Breast epithelium (tissue), 4 donors: ENCODE measurements around the gene PAPPA. TPM values are rescaled to one million over a fixed set of nuclear protein-coding genes. Genes with fewer than 3 reads are reported as not detected.

ENCODE experiments used
- DNase-seq, 2 donors: peaks; one replicate each; pipeline ENCODE4 v3.0.0-alpha.2; 2019; ENCODE audit warnings: low spot score in 2 of 2
- H3K27ac ChIP-seq, 2 donors: fragments of 200-600 bp; sonication (generic) in 1 of 2; one replicate each; pipeline ENCODE4 v1.5.1; 2016 to 2019; ENCODE audit warnings: mild to moderate bottlenecking in 1 of 2
- H3K27me3 ChIP-seq, 2 donors: fragments of 200-600 bp; sonication (generic) in 1 of 2; one replicate each; pipeline versions ENCODE4 v1.5.1 to v1.6.0; 2017 to 2019; ENCODE audit warnings: control low read depth in 1 of 2, mild to moderate bottlenecking in 1 of 2
- H3K36me3 ChIP-seq: fragments of 200-600 bp; one replicate; pipeline ENCODE4 v1.5.1; 2019
- H3K4me1 ChIP-seq, 2 donors: fragments of 200-600 bp; sonication (generic); one replicate each; pipeline ENCODE4 v1.5.1; 2016 to 2019; ENCODE audit warnings: control low read depth in 1 of 2
- H3K4me3 ChIP-seq, 3 donors: fragments of 200-600 bp; sonication (generic); 1 replicate in 2 of 3; 2 replicates in 1 of 3; pipeline ENCODE4 v1.5.1; 2016 to 2019; ENCODE audit warnings: mild to moderate bottlenecking in 3 of 3, moderate library complexity in 2 of 3
- H3K9me3 ChIP-seq, 2 donors: fragments of 200-600 bp; sonication (generic) in 1 of 2; one replicate each; pipeline ENCODE4 v1.5.1; 2016 to 2019; ENCODE audit warnings: control low read depth in 1 of 2
- POLR2A ChIP-seq: fragments of 450-650 bp; IDR thresholded peaks from one replicate; pipeline ENCODE4 v1.6.1; 2016; ENCODE audit warnings: antibody characterized with exemption, mild to moderate bottlenecking, moderate library complexity
- POLR2AphosphoS5 ChIP-seq, 3 donors: sonication (generic); formaldehyde crosslinking; IDR thresholded peaks; one replicate each; pipeline ENCODE4 v1.6.1; 2017; ENCODE audit warnings: antibody characterized with exemption in 3 of 3
- intact Hi-C: fragments of 100-400 bp; cut with DNase I; formaldehyde crosslinking; loops from one replicate; pipeline ENCODE4 v1.15.1; 2023; ENCODE audit warnings: low total_unique reads
- total RNA-seq, 3 donors: library from RNA; depleted of rRNA; stranded (reverse); fragments of >200 nt; gene quantifications; one replicate each; pipeline ENCODE4 v1.1.0, GENCODE V29; 2016
- TF ChIP-seq, protein P1 (sequence below), 3 donors: fragments of 450-650 bp; IDR thresholded peaks; one replicate each; pipeline ENCODE4 v1.5.1; 2016 to 2017; ENCODE audit warnings: antibody characterized with exemption in 3 of 3, mild to moderate bottlenecking in 3 of 3, moderate library complexity in 3 of 3

Gene PAPPA
- total RNA-seq, 3 donors from 2014 or later, result 2.6 to 3.4 (median 3.4) TPM

DNA sequence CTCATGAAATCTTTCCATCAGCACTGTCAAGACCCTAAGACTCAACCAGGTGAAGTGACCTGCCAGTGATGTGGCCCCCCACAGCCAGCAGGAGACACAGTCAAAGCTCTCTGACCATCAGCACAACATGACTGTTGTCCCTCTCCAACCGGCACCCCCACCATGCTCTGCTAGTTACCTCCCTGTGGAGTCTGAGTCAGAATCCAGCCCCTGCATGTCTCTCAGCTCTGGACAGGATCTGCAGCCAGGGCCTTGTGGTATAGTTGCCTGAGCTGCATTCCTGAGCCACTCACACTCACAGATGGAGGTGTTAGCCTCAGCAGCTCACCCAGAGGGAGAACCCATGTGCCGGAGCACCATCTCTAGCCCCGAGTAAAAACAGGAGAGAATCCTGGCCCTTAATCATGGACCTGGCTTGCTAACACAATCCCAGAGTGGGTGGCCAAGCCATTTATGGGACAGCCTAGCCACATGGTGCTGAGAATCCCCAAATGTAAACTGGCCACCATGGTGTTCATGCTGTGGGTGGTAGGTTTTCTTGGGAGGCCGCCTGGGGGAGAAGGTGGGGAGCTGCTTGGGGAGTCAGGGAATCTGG lies 237.8 kb downstream of the PAPPA start:
- no peak for DNase-seq
- no peak overlapping the region for H3K4me3 ChIP-seq
- intact Hi-C loops, result no loop called here
- no peaks in the 10 kb centered on the region for H3K27me3 ChIP-seq
- no peaks in the 10 kb centered on the region for H3K4me1 ChIP-seq
- no peaks in the 10 kb centered on the region for H3K9me3 ChIP-seq
- TF ChIP-seq, protein P1, sequence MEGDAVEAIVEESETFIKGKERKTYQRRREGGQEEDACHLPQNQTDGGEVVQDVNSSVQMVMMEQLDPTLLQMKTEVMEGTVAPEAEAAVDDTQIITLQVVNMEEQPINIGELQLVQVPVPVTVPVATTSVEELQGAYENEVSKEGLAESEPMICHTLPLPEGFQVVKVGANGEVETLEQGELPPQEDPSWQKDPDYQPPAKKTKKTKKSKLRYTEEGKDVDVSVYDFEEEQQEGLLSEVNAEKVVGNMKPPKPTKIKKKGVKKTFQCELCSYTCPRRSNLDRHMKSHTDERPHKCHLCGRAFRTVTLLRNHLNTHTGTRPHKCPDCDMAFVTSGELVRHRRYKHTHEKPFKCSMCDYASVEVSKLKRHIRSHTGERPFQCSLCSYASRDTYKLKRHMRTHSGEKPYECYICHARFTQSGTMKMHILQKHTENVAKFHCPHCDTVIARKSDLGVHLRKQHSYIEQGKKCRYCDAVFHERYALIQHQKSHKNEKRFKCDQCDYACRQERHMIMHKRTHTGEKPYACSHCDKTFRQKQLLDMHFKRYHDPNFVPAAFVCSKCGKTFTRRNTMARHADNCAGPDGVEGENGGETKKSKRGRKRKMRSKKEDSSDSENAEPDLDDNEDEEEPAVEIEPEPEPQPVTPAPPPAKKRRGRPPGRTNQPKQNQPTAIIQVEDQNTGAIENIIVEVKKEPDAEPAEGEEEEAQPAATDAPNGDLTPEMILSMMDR (IDR thresholded peaks at IDR 0.05), result no peak
- no peak for TF ChIP-seq POLR2A
- no peak for TF ChIP-seq POLR2AphosphoS5 (IDR thresholded peaks at IDR 0.05)
- no peak overlapping the region for H3K27ac ChIP-seq
- H3K36me3 ChIP-seq, result no peaks in the 10 kb centered on the region

DNA sequence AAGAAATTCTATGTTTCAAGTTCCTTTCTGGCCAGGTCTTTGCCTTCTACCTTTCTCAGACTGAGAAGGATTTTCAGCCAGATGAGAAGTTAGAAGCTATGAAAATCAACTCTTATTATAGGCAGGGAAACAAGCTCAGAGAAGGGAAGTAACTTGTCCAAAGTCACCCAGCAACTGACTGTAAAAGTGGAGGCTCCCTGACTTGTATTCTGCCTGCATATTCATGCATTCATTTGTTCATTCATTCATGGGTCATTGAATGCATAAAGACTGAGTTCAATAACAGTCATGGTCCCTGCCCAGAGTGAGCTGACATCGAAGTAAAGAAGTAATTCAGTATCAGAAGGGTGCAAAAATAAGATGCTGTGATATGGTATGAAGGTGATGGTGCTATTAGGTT lies 239.6 kb downstream of the PAPPA start:
- Histone ChIP-seq H3K9me3 (no peaks in the 10 kb centered on the region), H3K36me3 (no peaks in the 10 kb centered on the region), H3K4me3 (no peak overlapping the region), H3K27ac (no peak overlapping the region), H3K27me3 (no peaks in the 10 kb centered on the region), H3K4me1 (no peaks in the 10 kb centered on the region)
- no peak for DNase-seq
- intact Hi-C loops, result no loop called here
- TF ChIP-seq POLR2A (no peak), POLR2AphosphoS5 (IDR thresholded peaks at IDR 0.05) (no peak)
- TF ChIP-seq, protein P1 (IDR thresholded peaks at IDR 0.05), result no peak

DNA sequence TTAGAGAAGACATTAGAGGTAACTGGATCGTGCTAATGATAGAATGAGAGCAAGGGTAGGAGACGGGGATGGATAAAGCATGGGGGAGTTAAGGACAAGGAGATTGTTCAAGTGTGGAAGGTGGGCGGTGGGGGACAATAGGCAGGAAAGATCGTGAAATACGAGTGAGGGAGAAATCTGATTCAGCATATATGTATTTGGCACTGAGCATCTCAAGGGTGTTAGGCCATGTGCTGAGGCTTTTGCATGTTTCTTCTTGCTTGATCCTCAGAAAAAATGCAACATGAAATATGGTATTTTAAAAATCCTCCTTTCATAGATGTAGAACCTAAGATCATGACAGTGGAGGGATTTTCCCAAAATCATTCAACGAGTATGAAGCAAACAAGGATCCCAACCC lies 240.5 kb downstream of the PAPPA start:
- no peak for DNase-seq
- H3K4me1 ChIP-seq, result no peaks in the 10 kb centered on the region
- intact Hi-C loops, result no loop called here
- no peaks in the 10 kb centered on the region for H3K27me3 ChIP-seq
- no peak overlapping the region for H3K27ac ChIP-seq
- no peak overlapping the region for H3K4me3 ChIP-seq
- no peaks in the 10 kb centered on the region for H3K9me3 ChIP-seq
- no peaks in the 10 kb centered on the region for H3K36me3 ChIP-seq
- TF ChIP-seq POLR2AphosphoS5 (IDR thresholded peaks at IDR 0.05), result no peak
- no peak for TF ChIP-seq POLR2A
- TF ChIP-seq, protein P1 (IDR thresholded peaks at IDR 0.05), result no peak

DNA sequence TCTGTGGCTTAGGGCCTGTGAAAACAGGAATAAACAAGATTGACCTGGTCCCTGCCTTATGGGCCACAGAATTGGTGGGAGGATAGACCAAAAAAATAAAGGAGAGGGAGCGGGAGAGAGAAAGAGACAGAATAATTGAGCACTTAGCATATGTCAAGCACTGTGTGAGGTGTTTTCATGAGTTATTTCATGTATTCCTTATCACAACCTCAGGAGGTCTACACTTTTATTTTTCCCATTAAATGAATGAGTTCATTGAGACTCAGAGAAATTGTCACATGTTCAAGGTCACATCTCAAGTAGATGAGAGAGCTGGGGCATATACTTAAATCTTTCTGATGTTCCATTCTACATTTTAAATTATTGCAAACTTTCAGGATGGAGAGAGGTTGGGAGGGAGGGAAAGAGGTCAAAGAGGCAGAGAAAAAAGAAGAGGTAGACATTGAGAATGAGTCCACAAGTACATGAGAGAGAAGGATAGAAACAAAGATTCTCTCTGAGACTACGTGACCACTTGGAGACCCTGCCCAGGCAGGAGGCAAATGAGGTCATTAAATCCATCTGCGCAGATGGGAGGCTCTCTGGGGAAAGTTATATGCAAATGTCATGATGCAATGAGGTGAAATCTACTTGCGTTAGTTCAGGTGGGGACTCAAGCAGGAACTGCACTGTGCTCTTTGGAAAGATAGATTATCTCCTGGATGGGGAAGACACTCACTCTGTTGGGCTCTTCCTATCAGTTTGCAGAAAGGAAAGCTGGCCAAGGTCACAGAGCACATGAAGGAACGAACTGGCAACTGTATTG lies 241.5 kb downstream of the PAPPA start:
- H3K27me3 ChIP-seq, result no peaks in the 10 kb centered on the region
- no peak overlapping the region for H3K27ac ChIP-seq
- no peak overlapping the region for H3K4me3 ChIP-seq
- intact Hi-C loops, result no loop called here
- H3K36me3 ChIP-seq, result no peaks in the 10 kb centered on the region
- no peaks in the 10 kb centered on the region for H3K9me3 ChIP-seq
- TF ChIP-seq POLR2A, result no peak
- TF ChIP-seq, protein P1 (IDR thresholded peaks at IDR 0.05), result no peak
- TF ChIP-seq POLR2AphosphoS5 (IDR thresholded peaks at IDR 0.05), result no peak
- no peak for DNase-seq
- no peaks in the 10 kb centered on the region for H3K4me1 ChIP-seq

DNA sequence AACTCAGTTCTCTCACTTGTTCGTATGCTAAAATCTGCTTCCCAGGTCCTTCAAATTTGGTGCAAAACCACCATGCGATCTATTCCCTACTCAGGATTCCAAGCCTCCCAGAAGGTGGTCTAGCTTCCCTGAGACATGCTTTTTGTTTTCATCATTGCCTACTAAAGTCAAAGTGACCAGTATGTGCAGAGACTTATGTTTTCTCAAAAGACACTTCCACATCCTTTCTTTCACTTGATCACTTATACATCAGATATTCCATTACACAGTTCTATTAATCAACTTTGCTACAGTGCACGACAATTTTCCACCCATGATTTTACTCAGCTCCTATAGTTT lies 242.1 kb downstream of the PAPPA start:
- H3K27me3 ChIP-seq, result no peaks in the 10 kb centered on the region
- intact Hi-C loops, result no loop called here
- DNase-seq, result no peak
- no peak overlapping the region for H3K4me3 ChIP-seq
- H3K27ac ChIP-seq, result no peak overlapping the region
- no peaks in the 10 kb centered on the region for H3K9me3 ChIP-seq
- H3K36me3 ChIP-seq, result no peaks in the 10 kb centered on the region
- no peak for TF ChIP-seq POLR2AphosphoS5 (IDR thresholded peaks at IDR 0.05)
- TF ChIP-seq, protein P1 (IDR thresholded peaks at IDR 0.05), result no peak
- TF ChIP-seq POLR2A, result no peak
- no peaks in the 10 kb centered on the region for H3K4me1 ChIP-seq
